Lower leg skin (tissue), 4 donors: ENCODE data around the gene FURIN. TPM values are rescaled to one million over a fixed set of nuclear protein-coding genes. Genes with fewer than 3 reads are reported as not detected.

ENCODE experiments used
- DNase-seq, 2 donors: peaks; one replicate each; pipeline ENCODE4 v3.0.0-alpha.2; 2019; ENCODE audit warnings: low spot score in 2 of 2
- H3K4me3 ChIP-seq: fragments of 200-600 bp; sonication (generic); 2 replicates; pipeline ENCODE4 v1.5.1; 2017; ENCODE audit warnings: mild to moderate bottlenecking, low read depth; ENCODE audit not compliant: poor library complexity, severe bottlenecking
- CTCF ChIP-seq, 3 donors: fragments of 450-650 bp; IDR thresholded peaks; one replicate each; pipeline ENCODE4 v1.5.1; 2016; ENCODE audit warnings: antibody characterized with exemption in 3 of 3, mild to moderate bottlenecking in 3 of 3, moderate library complexity in 2 of 3
- POLR2A ChIP-seq, 2 donors: fragments of 450-650 bp; IDR thresholded peaks; one replicate each; pipeline ENCODE4 v1.6.1; 2016 to 2017; ENCODE audit warnings: antibody characterized with exemption in 2 of 2, mild to moderate bottlenecking in 1 of 2, moderate library complexity in 1 of 2
- WGBS, 2 donors: methylation state at CpG; one replicate each; pipeline ENCODE4 v1.1.5; 2018; 5-methylcytosine and 5-hydroxymethylcytosine counted together
- intact Hi-C: fragments of 100-400 bp; cut with DNase I; formaldehyde crosslinking; loops from one replicate; pipeline ENCODE4 v1.15.0; 2023; ENCODE audit warnings: low total_unique reads
- total RNA-seq, 4 donors: library from RNA; depleted of rRNA; stranded (reverse); fragments of >200 nt; gene quantifications; one replicate each; pipeline ENCODE4 v1.1.0, GENCODE V29; 2016

Gene FURIN
- total RNA-seq, 4 donors from 2014 or later: 114 to 163 (median 149) TPM

DNA sequence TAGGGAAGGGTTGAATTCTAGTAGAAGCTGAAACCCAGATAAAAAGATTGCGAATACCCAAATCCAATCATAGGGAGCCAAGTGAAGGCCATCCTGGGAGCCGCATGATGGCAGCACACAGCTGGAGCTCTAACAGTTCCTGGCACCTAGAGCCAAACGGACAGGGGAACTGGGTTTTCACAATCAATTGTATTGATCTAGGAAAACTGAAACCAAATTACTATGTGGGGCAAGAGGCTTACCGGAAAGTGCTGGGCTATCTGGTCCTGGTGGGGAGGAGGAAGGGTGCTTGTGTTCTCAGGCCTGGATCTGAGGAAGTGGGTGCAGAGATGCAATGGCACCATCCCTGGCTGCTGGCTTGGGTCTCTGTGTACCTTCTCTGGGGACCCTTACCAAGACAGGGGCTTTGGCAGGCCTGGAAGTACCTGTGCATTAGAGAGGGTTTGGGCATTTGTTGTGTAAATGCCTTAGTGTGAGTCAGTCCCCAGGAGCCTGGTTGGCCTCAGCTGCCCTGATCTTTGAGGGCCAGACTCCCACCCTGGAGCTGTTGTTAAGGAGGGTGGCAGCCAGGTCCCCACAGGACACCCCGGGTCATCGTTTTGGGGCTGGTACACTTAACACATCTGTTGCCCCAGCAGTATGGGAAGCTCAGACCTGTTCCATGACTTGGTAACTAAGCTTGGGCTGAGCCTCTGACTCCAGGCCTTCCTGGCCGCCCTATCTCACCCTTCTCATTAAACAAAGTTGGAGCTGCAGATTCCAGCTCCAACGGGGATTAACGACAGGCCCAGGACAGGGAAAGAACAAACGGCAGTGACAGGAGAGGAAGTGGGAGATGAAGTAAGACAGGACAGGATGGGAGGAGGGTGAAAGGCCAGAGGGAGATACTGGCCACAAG, 8.9 kb upstream of the FURIN start:
- no peak for DNase-seq
- WGBS, 2 donors: 75% methylated on average over 10 of the region's 10 CpGs

DNA sequence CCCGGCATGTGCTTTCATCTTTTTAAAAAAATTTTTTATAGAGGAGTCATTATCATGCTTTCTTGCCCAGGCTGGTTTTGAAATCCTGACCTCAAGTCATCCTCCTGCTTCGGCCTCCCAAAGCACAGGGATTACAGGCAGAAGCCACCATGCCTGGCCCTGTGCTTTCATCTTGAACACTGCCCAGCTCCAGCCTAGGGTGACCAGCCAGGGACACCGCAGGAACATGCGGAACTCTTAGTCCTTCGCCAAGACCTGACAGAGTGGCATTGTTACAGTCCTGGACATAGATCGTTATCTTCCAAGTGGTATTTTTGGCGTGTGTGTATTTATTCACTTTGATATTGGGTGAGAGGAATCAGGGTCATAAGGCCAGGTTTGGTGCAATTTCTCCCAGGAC, 7.9 kb upstream of the FURIN start:
- intact Hi-C loops: no loop called here
- 77 to 79% methylated on average over 7 of the region's 7 CpGs for WGBS, 2 donors
- DNase-seq: no peak
- TF ChIP-seq CTCF (IDR thresholded peaks at IDR 0.05) (no peak), POLR2A (IDR thresholded peaks at IDR 0.05) (no peak)
- no peak overlapping the region for H3K4me3 ChIP-seq

More for the DNA sequence above, 8.9 kb upstream of the FURIN start:
- intact Hi-C loops: no loop called here
- TF ChIP-seq POLR2A (IDR thresholded peaks at IDR 0.05) (no peak), CTCF (IDR thresholded peaks at IDR 0.05) (no peak)
- no peak overlapping the region for H3K4me3 ChIP-seq

GRCh38 chr15:90860942-90861675, 7.3 kb upstream of the FURIN start:
- TF ChIP-seq CTCF (IDR thresholded peaks at IDR 0.05): no peak
- TF ChIP-seq POLR2A (IDR thresholded peaks at IDR 0.05): no peak
- no peak overlapping the region for H3K4me3 ChIP-seq
- DNase-seq: no peak
- intact Hi-C loops: no loop called here
- WGBS, 2 donors: 78 to 88% methylated on average over 14 of the region's 14 CpGs

GRCh38 chr15:90862487-90862886, 5.9 kb upstream of the FURIN start:
- intact Hi-C loops: no loop called here
- no peak for DNase-seq
- WGBS, 2 donors: 89 to 91% methylated on average over 6 of the region's 6 CpGs
- H3K4me3 ChIP-seq: no peak overlapping the region
- TF ChIP-seq CTCF (IDR thresholded peaks at IDR 0.05) (no peak), POLR2A (IDR thresholded peaks at IDR 0.05) (no peak)

DNA sequence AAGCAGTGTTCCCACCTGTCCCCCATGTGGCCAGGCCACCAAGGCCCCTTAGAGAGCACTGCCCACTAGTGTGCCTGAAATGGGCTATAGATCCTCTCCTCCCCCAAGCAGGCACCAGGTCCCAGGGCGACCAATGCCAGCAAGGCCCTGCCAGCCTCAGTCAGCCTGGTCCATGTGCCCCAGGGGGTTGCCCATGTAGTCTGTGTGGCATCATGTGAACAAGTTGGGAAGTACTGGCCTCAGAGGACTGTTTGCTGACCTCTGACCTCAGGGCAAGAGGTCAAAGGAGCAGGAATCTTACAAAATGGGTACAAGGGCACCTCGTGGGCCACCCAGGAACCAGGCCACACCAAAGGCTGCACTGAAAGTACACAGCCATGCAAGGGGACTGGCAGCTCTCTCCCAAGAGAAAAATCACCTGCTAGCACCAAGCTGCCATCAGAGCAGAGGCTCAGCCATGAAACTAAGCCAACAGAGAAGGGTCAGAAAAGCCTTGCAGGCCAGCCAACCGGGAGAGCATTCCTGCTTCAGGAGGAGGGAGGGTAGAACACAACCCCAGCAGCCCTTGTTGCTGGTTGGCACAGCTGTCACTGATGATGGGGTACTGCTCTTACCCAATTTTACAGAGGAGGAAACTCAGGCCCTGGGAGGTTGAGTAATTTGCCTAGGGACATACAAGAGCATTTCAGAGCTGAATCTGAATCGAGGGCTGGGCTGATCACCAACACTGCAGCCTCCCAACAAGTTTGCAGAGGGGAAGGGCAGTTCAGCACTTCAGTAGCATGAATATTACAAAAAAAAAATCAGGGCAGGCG, 5.2 kb upstream of the FURIN start:
- intact Hi-C loops: no loop called here
- DNase-seq: no peak
- TF ChIP-seq POLR2A (IDR thresholded peaks at IDR 0.05): no peak
- no peak for TF ChIP-seq CTCF (IDR thresholded peaks at IDR 0.05)
- no peak overlapping the region for H3K4me3 ChIP-seq
- WGBS, 2 donors: 61 to 69% methylated on average over 5 of the region's 5 CpGs
